Activated naive CD4-positive, alpha-beta T cell treated with Interleukin-2 at 50 U/mL for 16 hours (primary cell): ENCODE measurements around the gene CHRND.

Experiments
- DNase-seq: peaks from one replicate; pipeline ENCODE4 v3.0.0-alpha.2; 2020

CHRND gene

GRCh38 chr2:232525791-232526371 is at the start of gene CHRND:
Gene CHRND, plus strand, starts transcription at chr2:232526160. Its CDS starts 56 bp downstream, at chr2:232526216.
- DNase-seq, result no peak

GRCh38 chr2:232476791-232477190 is 49.2 kb upstream of the CHRND start:
- no peak for DNase-seq

GRCh38 chr2:232477751-232478510 is 48.0 kb upstream of the CHRND start:
- DNase-seq, result no peak

GRCh38 chr2:232478571-232479340 is 47.2 kb upstream of the CHRND start:
- DNase-seq, result no peak

- DNase-seq, result no peak
Measured at GRCh38 chr2:232479341-232480200, 46.4 kb upstream of the CHRND start.

GRCh38 chr2:232480201-232481190 is 45.5 kb upstream of the CHRND start:
- no peak for DNase-seq

- no peak for DNase-seq
Measured at GRCh38 chr2:232481322-232482140, 44.4 kb upstream of the CHRND start.

- DNase-seq, result no peak
Measured at GRCh38 chr2:232482301-232483238, 43.4 kb upstream of the CHRND start.

- no peak for DNase-seq
Measured at GRCh38 chr2:232483311-232483922, 42.5 kb upstream of the CHRND start.

- DNase-seq, result no peak
Measured at GRCh38 chr2:232483923-232484627, 41.9 kb upstream of the CHRND start.

GRCh38 chr2:232484628-232485347 is 41.2 kb upstream of the CHRND start:
- no peak for DNase-seq

GRCh38 chr2:232485348-232485756 is 40.6 kb upstream of the CHRND start:
- DNase-seq, result no peak

- DNase-seq, result no peak
Measured at GRCh38 chr2:232485757-232486557, 40.0 kb upstream of the CHRND start.

- no peak for DNase-seq
Measured at GRCh38 chr2:232486558-232487384, 39.2 kb upstream of the CHRND start.

- no peak for DNase-seq
Measured at GRCh38 chr2:232487385-232488096, 38.4 kb upstream of the CHRND start, which contains the start of gene ECEL1. Gene ECEL1, minus strand, starts transcription at chr2:232487834. Its CDS starts 1,181 bp downstream, at chr2:232486653.
